Small intestine (tissue), 7 donors: ENCODE data around the gene STRN. TPM values are rescaled to one million over a fixed set of nuclear protein-coding genes. Genes with fewer than 3 reads are reported as not detected.

ENCODE experiments used
- DNase-seq, 2 donors: peaks; one replicate each; pipeline versions ENCODE4 v3.0.0 to v3.0.0-alpha.2; 2013
- FAIRE-seq: peaks from 2 replicates; lab custom pipeline; 2012; peaks lifted over from hg19 to GRCh38; lab: Jason Lieb, UNC
- H3K27ac ChIP-seq, 3 donors: one replicate each; pipeline ENCODE4 v1.5.1; 2013; ENCODE audit warnings: low read length in 2 of 3, mild to moderate bottlenecking in 2 of 3, control low read depth in 1 of 3, inconsistent platforms in 1 of 3, low read depth in 1 of 3, moderate library complexity in 1 of 3
- H3K27me3 ChIP-seq, 3 donors: one replicate each; pipeline ENCODE4 v1.6.1; 2013; ENCODE audit warnings: low read length in 3 of 3, inconsistent platforms in 1 of 3; ENCODE audit not compliant: control insufficient read depth in 3 of 3, insufficient read depth in 3 of 3
- H3K36me3 ChIP-seq, 3 donors: one replicate each; pipeline ENCODE4 v1.6.1; 2013; ENCODE audit warnings: low read length in 3 of 3, inconsistent platforms in 1 of 3, low read depth in 1 of 3, mild to moderate bottlenecking in 1 of 3, moderate library complexity in 1 of 3; ENCODE audit not compliant: control insufficient read depth in 3 of 3, insufficient read depth in 2 of 3
- H3K4me1 ChIP-seq, 3 donors: one replicate each; pipeline ENCODE4 v1.6.1; 2013; ENCODE audit warnings: low read length in 2 of 3, inconsistent platforms in 1 of 3, low read depth in 1 of 3, mild to moderate bottlenecking in 1 of 3, moderate library complexity in 1 of 3; ENCODE audit not compliant: control insufficient read depth in 3 of 3, insufficient read depth in 2 of 3
- H3K4me3 ChIP-seq, 3 donors: one replicate each; pipeline ENCODE4 v1.5.1; 2013; ENCODE audit warnings: low read length in 3 of 3, control low read depth in 1 of 3, inconsistent platforms in 1 of 3, low read depth in 1 of 3, mild to moderate bottlenecking in 1 of 3, moderate library complexity in 1 of 3
- H3K9me3 ChIP-seq, 2 donors: one replicate each; pipeline ENCODE4 v1.6.1; 2013; ENCODE audit warnings: low read depth in 1 of 2, low read length in 1 of 2; ENCODE audit not compliant: control insufficient read depth in 2 of 2, insufficient read depth in 1 of 2
- WGBS, 3 donors: extraction: QIAGEN DNeasy Blood & Tissue Kit; methylation state at CpG; one replicate each; pipeline ENCODE4 v1.1.7; 2013; 5-methylcytosine and 5-hydroxymethylcytosine counted together
- polyA plus RNA-seq, 4 donors: library from polyadenylated mRNA; stranded (reverse) in 3 of 4; unstranded in 1 of 4; fragments of 200-250 nt in 3 of 4; fragments of 120-200 nt in 1 of 4; gene quantifications; one replicate each; pipeline versions ENCODE4 v1.2.1 to v1.2.3, GENCODE V29; 2013
- donor health status: healthy with polysubstance abuse.
- donor health status: control.
- donor health status: control.
- donor health status: Bipolar disorder and iron deficiency.
- donor health status: healthy.

The STRN gene
- polyA plus RNA-seq, 4 donors = 4.9 to 16.6 (median 6.7) TPM

GRCh38 chr2:36861896-36862295 lies 104.4 kb downstream of the STRN start:
- peaks cover 0 to 16% (median 4%) of the 10 kb centered on the region in 3 donors for H3K36me3 ChIP-seq
- no peaks in the 10 kb centered on the region for H3K9me3 ChIP-seq
- H3K27me3 ChIP-seq = no peaks in the 10 kb centered on the region
- FAIRE-seq (no peak), DNase-seq (no peak)
- peaks cover 0 to 3% (median 0%) of the 10 kb centered on the region in 3 donors for H3K4me1 ChIP-seq
- 97 to 100% (median 98%) methylated on average over 2 of the region's 2 CpGs for WGBS, 3 donors
- H3K27ac ChIP-seq = no peak overlapping the region
- H3K4me3 ChIP-seq = no peak overlapping the region

- Histone ChIP-seq H3K36me3 (peaks cover 0 to 12% (median 4%) of the 10 kb centered on the region in 3 donors), H3K27ac (peak overlapping the region in 1 of 3 donors; percentile 73)
- FAIRE-seq = no peak
These were observed 107.0 kb downstream of the STRN start for GRCh38 chr2:36859366-36859792.

GRCh38 chr2:36858551-36859365 lies 107.6 kb downstream of the STRN start:
- peak overlapping the region in 1 of 3 donors; percentile 4 for H3K4me3 ChIP-seq
- peaks cover 0 to 12% (median 4%) of the 10 kb centered on the region in 3 donors for H3K36me3 ChIP-seq
- no peaks in the 10 kb centered on the region for H3K27me3 ChIP-seq
- FAIRE-seq = no peak
- DNase-seq = peak; percentile 67
- no peaks in the 10 kb centered on the region for H3K9me3 ChIP-seq
- peak overlapping the region in 1 of 3 donors; percentile 73 for H3K27ac ChIP-seq
- H3K4me1 ChIP-seq = peaks cover 0 to 3% (median 0%) of the 10 kb centered on the region in 3 donors

More at GRCh38 chr2:36859366-36859792, 107.0 kb downstream of the STRN start:
- no peaks in the 10 kb centered on the region for H3K9me3 ChIP-seq
- peak in 1 of 2 donors; percentile 3 for DNase-seq
- WGBS, 3 donors = 59 to 90% (median 69%) methylated on average over 1 of the region's 1 CpG
- H3K4me3 ChIP-seq = peak overlapping the region in 1 of 3 donors; percentile 4
- H3K4me1 ChIP-seq = peaks cover 0 to 3% (median 0%) of the 10 kb centered on the region in 3 donors
- H3K27me3 ChIP-seq = no peaks in the 10 kb centered on the region

GRCh38 chr2:36857713-36858112 lies 108.6 kb downstream of the STRN start:
- DNase-seq (peak in 1 of 2 donors; percentile 12), FAIRE-seq (no peak)
- 60 to 89% (median 69%) methylated on average over 5 of the region's 5 CpGs for WGBS, 3 donors
- Histone ChIP-seq H3K27me3 (no peaks in the 10 kb centered on the region), H3K4me3 (no peak overlapping the region), H3K36me3 (peaks cover 0 to 14% (median 4%) of the 10 kb centered on the region in 3 donors), H3K9me3 (no peaks in the 10 kb centered on the region), H3K27ac (no peak overlapping the region), H3K4me1 (peaks cover 0 to 3% (median 0%) of the 10 kb centered on the region in 3 donors)

GRCh38 chr2:36855429-36855828 lies 110.9 kb downstream of the STRN start:
- WGBS, 3 donors = 98 to 100% (median 100%) methylated on average over 2 of the region's 2 CpGs
- Histone ChIP-seq H3K4me3 (no peak overlapping the region), H3K27me3 (no peaks in the 10 kb centered on the region), H3K9me3 (no peaks in the 10 kb centered on the region), H3K36me3 (peaks cover 0 to 19% (median 4%) of the 10 kb centered on the region in 3 donors), H3K27ac (no peak overlapping the region), H3K4me1 (peaks cover 0 to 3% (median 0%) of the 10 kb centered on the region in 3 donors)
- DNase-seq = no peak
- FAIRE-seq = peak; percentile 5

- Histone ChIP-seq H3K27me3 (no peaks in the 10 kb centered on the region), H3K4me3 (no peak overlapping the region), H3K4me1 (peaks cover 0 to 2% (median 0%) of the 10 kb centered on the region in 3 donors), H3K36me3 (peaks cover 0 to 19% (median 6%) of the 10 kb centered on the region in 3 donors), H3K27ac (no peak overlapping the region), H3K9me3 (no peaks in the 10 kb centered on the region)
- no peak for DNase-seq
- WGBS, 3 donors = 71 to 86% (median 80%) methylated on average over 2 of the region's 2 CpGs
- no peak for FAIRE-seq
These were observed 112.1 kb downstream of the STRN start for GRCh38 chr2:36854241-36854640.

- Histone ChIP-seq H3K9me3 (no peaks in the 10 kb centered on the region), H3K27me3 (no peaks in the 10 kb centered on the region), H3K4me3 (no peak overlapping the region), H3K4me1 (no peaks in the 10 kb centered on the region), H3K27ac (no peak overlapping the region), H3K36me3 (peaks cover 2 to 7% (median 2%) of the 10 kb centered on the region in 3 donors)
- no peak for DNase-seq
- FAIRE-seq = no peak
- 97 to 98% (median 97%) methylated on average over 8 of the region's 8 CpGs for WGBS, 3 donors
These were observed 117.1 kb downstream of the STRN start for GRCh38 chr2:36849265-36849664.

GRCh38 chr2:36843838-36844237 lies 122.5 kb downstream of the STRN start:
- no peak for DNase-seq
- Histone ChIP-seq H3K36me3 (peaks cover 0 to 2% (median 2%) of the 10 kb centered on the region in 3 donors), H3K4me3 (no peak overlapping the region), H3K4me1 (peaks cover 0 to 2% (median 0%) of the 10 kb centered on the region in 3 donors), H3K27ac (no peak overlapping the region), H3K9me3 (no peaks in the 10 kb centered on the region), H3K27me3 (no peaks in the 10 kb centered on the region)
- no peak for FAIRE-seq
